Measurements from ENCODE around the gene ZNF594. TPM values are rescaled to one million over a fixed set of nuclear protein-coding genes. Genes with fewer than 3 reads are reported as not detected.

Gene ZNF594
- total RNA-seq, 1 donor from 2014 or later: 7.2 TPM

Other genes with a start within 250 kb of the ZNF594 start
- 218 TPM for gene PFN1, start 243.3 kb downstream of the ZNF594 start, total RNA-seq
- gene ENO3, start 240.7 kb downstream of the ZNF594 start, total RNA-seq: 549 TPM
- 166 TPM for gene SPAG7, start 224.1 kb downstream of the ZNF594 start, total RNA-seq
- 37.1 TPM for gene CAMTA2, start 204.2 kb downstream of the ZNF594 start, total RNA-seq
- gene INCA1, start 194.3 kb downstream of the ZNF594 start, total RNA-seq: 2.4 TPM
- gene KIF1C, start 193.9 kb downstream of the ZNF594 start, total RNA-seq: 708 TPM
- gene SLC52A1, start 156.4 kb downstream of the ZNF594 start, total RNA-seq: not detected
- 9.6 TPM for gene ZFP3, start 113.4 kb downstream of the ZNF594 start, total RNA-seq
- 4.9 TPM for gene ZNF232, start 80.0 kb downstream of the ZNF594 start, total RNA-seq
- 0.08 TPM for gene USP6, start 75.8 kb downstream of the ZNF594 start, total RNA-seq
- 1.0 TPM for gene SCIMP, start 43.0 kb upstream of the ZNF594 start, total RNA-seq
- 54.2 TPM for gene RABEP1, start 90.4 kb upstream of the ZNF594 start, total RNA-seq
- gene NUP88, start 227.8 kb upstream of the ZNF594 start, total RNA-seq: 34.2 TPM
- gene RPAIN, start 228.3 kb upstream of the ZNF594 start, total RNA-seq: 24.0 TPM
- 136 TPM for gene C1QBP, start 247.3 kb upstream of the ZNF594 start, total RNA-seq

All from Right ventricle myocardium inferior (tissue), 1 donor.